Ishikawa (cell line): ENCODE results near the gene PCGF2.

Experiments
- CEBPB ChIP-seq: IDR thresholded peaks from 2 replicates; pipeline ENCODE4 v1.6.1; 2012
- CREB1 ChIP-seq: IDR thresholded peaks from 2 replicates; pipeline ENCODE4 v1.6.1; 2012; ENCODE audit warnings: low read depth
- EGR1 ChIP-seq: IDR thresholded peaks from 2 replicates; pipeline ENCODE4 v1.6.1; 2012
- EP300 ChIP-seq: IDR thresholded peaks from 2 replicates; pipeline ENCODE4 v1.6.1; 2012; ENCODE audit warnings: borderline replicate concordance
- FOXM1 ChIP-seq: IDR thresholded peaks from 2 replicates; pipeline ENCODE4 v1.6.1; 2012; ENCODE audit warnings: low read depth, borderline replicate concordance
- NFIC ChIP-seq: IDR thresholded peaks from 2 replicates; pipeline ENCODE4 v1.6.1; 2012
- RAD21 ChIP-seq: IDR thresholded peaks from 2 replicates; pipeline ENCODE4 v1.6.1; 2012; ENCODE audit warnings: low read depth
- REST ChIP-seq: IDR thresholded peaks from 2 replicates; pipeline ENCODE4 v1.6.1; 2012; ENCODE audit warnings: low read depth, mild to moderate bottlenecking
- TAF1 ChIP-seq: IDR thresholded peaks from 2 replicates; pipeline ENCODE4 v1.6.1; 2012; ENCODE audit warnings: low read depth, mild to moderate bottlenecking
- TEAD4 ChIP-seq: IDR thresholded peaks from 2 replicates; pipeline ENCODE4 v1.6.1; 2012
- USF1 ChIP-seq: IDR thresholded peaks from 2 replicates; pipeline ENCODE4 v1.6.1; 2012
- YY1 ChIP-seq: IDR thresholded peaks from 2 replicates; pipeline ENCODE4 v1.6.1; 2012; ENCODE audit warnings: low read depth
- TF ChIP-seq, protein P1 (sequence below): IDR thresholded peaks from 2 replicates; pipeline ENCODE4 v1.6.1; 2012

- TF ChIP-seq EP300 (peak; percentile 44; the same call in 1 of the 2 replicates), FOXM1 (no peak), REST (no peak), NFIC (peak; percentile 39), EGR1 (peak; percentile 76), RAD21 (no peak), CEBPB (no peak), TAF1 (peak; percentile 71; the same call in 1 of the 2 replicates), USF1 (peak; percentile 81), YY1 (peak; percentile 69), TEAD4 (no peak), CREB1 (no peak)
- TF ChIP-seq, protein P1, sequence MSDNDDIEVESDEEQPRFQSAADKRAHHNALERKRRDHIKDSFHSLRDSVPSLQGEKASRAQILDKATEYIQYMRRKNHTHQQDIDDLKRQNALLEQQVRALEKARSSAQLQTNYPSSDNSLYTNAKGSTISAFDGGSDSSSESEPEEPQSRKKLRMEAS = no peak; the same call in none of the 2 replicates
Measured at GRCh38 chr17:38749223-38750043, 1.3 kb upstream of the PCGF2 start.
